HG03378 (cell line): Measurements from ENCODE around the gene TCF3.
"Not testable (repeated sequence)": the region's sequence is repeated elsewhere in the genome, so short reads cannot be mapped to it uniquely, and the experiment has no call there.

Experiments
- ATAC-seq: cut with Tn5 transposase; IDR thresholded peaks from one replicate; pipeline ENCODE4 v1.9.1; 2021; ENCODE audit warnings: mild to moderate bottlenecking, moderate library complexity; ENCODE audit not compliant: unreplicated experiment

The TCF3 gene

DNA sequence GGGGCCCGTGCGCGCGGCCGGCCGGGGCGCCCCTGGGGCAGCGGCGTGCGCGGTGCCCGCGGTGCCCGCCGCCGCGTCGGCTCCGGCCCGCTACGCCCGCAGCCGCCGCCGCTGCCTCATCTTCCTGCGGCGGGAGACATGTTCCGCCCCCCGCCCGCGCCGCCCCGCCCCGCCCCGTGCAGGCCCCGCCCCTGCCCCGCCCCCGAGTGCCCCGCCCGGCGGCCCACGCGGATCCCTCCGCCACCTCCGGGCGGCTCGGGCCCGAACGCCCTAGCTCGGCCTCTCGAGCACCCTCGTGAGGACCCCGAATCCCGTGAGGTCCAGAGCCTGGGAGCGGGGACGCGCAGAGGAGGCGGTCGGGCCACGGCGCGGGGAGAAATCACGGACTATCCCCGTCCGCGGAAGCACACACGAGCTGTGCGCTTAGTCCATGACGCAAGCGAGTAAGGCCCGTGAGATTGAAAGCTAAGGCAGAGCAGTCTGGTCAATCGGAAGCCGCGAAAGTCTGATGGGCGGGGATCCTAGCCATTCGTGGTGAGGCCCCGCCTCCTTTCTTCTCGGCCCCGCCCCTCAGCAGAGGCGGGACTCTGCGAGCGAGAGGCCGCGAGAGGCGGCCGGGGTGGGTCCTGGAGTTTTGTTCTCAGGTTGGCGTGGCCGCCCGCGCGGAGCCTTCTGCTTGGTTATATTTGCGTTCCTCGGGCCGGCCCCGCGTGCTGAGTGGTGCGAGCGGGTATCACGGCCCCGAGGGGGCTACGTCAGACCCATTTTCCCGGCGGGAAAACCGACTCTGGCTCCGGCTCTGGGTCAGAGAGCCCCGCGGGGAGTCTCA lies at the start of gene TCF3:
TSS of gene TCF3 (minus strand) at position 145 of the 829 bp plus-strand sequence. CDS start 2,367 bp downstream, outside the sequence.
- peak; percentile 72 for ATAC-seq

DNA sequence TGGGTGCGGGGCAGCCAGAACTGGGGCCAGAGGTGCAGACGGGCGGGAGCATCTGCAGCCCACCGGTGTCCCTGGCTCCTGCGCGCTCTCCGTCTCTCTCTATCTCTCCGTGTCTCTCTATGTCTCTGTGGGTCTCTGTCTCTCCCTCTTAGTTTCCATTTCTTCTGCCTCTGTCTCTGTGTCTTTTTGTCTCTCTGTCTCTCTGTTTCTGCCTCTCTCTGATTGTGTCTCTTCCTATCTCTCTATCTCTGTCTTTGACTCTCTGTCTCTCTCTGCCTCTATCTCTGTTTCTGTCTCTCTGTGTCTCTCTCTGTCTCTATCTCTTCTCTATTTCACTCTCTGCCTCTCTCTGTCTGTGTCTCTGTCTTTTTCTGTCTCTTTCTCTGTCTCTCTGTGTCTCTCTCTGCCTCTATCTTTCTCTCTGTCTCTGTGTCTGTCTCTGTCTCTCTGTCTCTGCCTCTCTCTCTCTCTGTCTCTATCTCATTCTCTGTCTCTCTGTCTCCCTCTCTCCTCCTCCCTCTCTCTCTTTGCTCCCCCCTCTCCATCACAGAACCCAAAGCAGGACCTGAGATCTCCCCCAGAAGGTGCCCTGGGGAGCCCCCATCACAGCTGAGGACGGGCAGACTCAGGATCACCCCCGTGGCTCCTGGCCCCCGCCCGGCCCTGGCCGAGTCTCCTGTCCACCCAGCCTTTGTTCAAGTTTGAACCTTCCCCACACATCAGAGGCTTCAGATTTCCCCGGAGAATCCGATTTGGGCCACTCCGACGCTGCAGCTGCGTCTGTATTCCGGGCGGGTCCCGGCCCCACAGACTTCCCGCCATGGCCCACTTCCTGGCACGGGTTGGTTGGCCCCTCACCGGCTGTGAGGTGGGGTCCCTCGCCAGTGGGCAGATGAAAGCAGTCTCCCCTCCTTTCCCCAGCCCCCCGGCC lies 48.6 kb upstream of the TCF3 start:
- no peak for ATAC-seq

DNA sequence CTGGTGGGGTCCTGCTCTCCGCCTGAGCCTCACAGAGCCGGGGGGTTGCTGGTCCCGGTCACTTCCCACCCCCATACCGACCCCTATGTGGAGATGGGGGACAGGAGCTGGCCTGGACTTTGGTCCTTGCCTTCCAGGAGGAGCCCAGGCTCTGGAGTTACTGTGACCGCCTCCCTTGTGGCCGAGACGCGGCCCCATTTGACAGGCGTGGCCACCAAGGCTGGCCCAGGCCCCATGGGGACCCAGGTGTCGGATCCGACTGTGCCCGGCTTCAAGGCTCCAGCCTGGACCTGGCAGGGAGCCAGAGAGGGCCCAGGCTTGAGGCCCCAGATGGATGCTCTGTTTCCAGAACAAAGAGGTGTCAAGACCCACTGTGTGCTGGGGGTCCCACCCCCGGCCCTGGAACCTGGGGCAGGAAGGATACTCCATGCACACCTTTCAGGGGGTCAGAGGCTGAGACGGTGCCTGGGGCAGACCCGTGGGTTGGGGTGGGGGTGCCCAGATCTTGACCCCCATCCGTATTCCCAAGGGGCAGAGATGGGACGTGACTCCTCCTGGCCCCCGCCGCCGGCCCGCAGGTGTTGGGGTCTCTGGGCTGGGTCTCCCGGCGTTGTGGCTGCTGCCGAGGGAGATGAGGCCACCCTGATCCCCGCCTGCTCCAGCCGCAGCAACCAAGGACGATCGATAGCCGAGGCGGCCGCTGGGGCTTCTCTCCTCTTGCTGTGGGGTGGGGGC lies 47.8 kb upstream of the TCF3 start:
- no peak for ATAC-seq

DNA sequence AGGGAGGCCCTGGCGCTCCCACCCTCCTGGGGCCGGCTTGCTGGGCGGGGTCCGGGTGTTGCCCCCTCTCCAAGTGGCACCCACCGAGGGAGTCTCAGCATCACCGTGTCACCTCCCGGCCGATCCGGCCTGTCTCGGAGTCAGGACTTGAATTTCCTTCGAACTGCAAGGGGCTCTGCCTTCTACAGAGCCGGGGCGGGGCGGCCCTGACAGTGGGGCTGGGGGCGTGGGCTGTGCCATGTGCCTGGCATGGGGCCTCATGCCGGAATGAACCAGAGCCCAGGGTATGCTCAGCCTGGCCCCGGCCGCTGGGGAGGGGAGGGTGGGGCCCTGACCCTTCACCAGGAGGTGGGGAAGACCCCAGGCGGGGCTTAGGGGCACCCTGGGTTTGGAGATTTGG lies 47.0 kb upstream of the TCF3 start:
- no peak for ATAC-seq

DNA sequence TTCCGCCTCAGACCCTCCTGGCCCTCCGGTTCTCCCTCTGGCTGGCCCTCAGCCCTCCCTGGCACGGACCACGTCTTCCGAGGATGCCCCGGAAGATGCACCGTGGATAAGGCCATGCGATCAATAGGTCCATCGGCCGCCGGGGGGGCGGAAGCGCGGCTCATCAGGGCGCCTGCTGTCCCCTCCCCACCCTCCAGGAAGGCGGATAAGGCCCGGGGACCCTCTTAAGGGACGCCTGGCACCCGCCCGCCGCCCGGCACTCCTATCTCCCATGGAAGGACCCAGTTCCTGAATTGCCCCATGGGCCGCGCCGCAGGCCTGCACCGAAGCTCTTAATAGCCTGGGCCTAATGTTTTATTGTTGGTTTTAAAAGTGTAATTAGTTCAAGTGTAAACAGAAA lies 46.2 kb upstream of the TCF3 start:
- no peak for ATAC-seq

DNA sequence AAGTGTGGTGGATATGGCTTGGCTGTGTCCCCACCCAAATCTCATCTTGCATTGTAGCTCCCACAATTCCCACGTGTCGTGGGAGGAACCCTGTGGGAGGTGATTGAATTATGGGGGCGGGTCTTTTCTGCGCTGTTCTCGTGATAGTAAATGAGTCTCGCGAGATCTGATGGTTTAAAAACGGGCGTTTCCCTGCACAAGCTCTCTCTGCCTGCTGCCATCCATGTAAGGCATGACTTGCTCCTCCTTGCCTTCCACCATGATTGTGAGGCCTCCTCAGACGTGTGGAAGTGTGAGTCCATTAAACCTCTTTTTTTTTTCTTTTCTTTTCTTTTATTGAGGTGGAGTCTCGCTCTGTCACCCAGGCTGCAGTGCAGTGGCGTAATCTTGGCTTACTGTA lies 43.1 kb upstream of the TCF3 start:
- not testable (repeated sequence) for ATAC-seq

DNA sequence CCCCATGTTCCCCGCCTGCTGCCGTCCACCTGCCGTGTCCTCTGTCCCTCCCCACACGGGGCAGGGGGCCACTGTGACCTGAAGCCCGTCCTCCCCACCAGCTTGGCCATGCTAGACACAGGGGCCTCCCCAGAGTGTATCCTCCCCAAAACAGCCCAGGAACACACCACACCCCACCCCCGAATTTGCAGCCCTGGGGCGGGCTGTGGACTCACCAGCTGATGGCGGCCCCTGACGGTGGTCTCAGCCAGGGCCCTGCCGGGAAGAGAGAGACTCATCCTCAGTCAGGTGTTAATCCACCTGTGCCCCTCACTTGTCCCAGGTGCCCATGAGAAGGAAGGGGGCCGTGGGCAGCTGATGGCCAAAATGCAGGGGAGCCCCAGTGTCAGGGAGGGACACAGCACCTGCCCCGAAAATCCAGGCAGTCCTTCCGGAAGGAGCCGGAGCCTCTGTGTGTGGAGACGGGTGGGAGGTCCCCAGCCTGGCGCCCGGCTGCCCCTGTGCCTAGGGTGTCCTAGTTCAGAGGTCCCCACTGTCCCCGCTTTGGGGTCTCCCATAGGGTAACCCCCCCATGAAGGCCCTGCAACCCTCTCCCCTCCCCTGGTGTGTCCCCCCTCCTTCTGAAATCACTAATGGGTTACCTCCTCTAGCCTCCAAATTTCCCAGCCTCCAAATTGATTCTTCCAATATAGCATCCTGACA lies 39.3 kb upstream of the TCF3 start:
- no peak for ATAC-seq

DNA sequence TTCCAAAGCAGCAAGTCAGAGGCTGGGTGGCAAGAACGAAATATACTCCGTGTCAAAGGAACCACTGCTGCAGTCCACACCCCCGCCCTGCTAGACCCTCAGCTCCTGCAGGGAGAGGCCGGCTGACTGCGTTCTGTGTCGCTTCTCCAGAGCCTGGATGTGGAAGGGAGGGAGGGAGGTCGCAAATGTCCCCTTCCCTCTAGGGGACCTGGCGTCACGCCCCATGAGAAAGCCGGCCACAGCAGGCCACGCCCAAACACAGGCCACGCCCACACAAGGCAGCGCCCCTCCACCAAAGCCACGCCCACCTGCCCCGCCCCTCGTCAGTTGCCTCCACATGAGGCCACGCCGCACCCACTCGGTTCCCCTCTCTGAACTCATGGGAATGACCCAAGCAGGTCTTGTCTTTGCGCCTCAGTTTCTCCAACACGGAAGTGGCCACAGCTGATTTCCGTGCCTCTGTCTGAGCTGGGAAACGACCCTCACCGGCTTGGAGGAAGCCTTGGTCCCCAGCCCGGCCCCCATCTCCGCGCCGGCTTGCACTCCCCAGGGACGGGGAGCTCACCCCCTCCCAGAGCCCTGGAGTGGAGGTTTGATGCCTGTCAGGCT lies 38.4 kb upstream of the TCF3 start:
- no peak for ATAC-seq

DNA sequence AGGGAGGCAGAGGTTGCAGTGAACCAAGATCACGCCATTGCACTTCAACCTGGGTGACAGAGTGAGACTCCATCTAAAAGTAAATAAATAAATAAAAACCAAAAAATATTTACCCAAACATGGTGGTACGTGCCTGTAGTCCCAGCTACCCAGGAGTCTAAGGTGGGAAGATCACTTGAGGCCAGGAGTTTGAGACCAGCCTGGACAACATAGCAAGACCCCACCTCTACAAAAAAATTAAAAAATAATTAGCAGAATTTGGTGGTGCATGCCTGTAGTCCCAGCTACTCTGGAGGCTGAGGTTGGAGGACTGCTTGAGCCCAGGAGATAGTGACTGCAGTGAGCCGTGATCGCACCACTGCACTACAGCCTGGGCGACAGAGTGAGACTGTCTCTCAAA lies 33.4 kb upstream of the TCF3 start:
- not testable (repeated sequence) for ATAC-seq

DNA sequence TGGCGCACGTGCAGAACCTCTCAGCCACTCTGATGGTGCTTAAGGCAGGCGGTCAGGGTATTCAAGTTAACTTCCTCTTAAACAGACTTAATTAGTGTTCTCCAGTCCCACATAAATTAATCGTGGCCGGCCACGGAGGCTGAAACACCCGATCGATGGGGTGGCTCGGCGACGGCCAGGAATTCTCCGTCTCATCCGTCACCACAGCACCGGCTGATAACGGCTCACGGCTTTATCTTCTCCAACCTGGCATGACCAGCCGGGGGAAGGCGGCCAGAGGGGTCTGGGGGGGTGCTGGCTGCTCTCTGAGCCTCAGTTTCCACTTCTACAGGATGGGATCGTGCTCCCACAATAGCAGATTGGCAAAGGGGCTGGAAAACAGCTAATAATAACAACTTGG lies 32.6 kb upstream of the TCF3 start:
- no peak for ATAC-seq

DNA sequence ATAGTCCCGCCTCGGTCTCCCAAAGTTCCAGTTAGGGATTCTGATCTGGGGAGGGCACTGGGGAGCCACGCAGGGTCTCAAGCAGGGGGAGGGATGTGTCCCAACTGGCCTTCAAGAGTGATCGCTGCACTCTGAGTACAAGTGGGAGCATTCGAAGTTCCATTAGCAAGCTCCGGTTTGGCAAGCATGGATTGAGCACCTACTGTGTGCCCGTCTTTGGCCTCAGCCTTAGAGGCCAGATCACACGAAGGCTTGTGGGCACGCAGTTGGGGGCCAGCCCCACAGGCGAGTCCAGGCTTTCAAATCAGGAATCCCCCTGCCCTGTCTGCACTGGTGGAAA lies 32.1 kb upstream of the TCF3 start:
- no peak for ATAC-seq

DNA sequence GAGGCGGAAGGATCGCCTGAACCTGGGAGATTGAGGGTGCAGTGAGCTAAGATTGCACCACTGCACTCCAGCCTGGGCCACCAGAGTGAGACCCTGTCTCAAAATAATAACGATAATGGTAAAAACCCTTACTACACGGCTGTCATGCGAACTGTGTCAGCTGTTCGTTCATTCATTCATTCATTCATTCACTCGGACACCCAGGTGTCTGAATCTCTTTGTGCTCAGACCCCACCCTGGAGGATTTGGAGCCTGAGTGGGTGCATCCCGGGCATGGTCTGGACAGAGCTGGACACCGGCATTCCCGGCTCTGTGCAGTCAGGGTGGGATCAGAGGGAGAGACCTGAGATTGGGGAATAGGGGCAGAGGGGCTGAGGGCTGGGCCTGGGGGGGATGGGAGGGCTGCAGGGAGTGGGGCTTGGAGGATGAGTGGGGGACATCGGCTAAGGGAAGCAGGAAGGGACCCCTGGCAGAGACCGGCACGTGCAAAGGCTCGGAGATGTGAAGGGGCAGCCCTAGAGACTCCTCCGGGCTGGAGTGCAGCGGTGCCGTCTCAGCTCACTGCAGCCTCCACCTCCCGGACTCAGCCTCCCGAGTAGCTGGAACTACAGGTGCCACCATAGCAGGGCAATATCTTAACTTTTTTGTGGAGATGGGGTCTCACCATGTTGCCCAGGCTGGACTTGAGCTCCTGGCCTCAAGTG lies 31.6 kb upstream of the TCF3 start:
- no peak for ATAC-seq

DNA sequence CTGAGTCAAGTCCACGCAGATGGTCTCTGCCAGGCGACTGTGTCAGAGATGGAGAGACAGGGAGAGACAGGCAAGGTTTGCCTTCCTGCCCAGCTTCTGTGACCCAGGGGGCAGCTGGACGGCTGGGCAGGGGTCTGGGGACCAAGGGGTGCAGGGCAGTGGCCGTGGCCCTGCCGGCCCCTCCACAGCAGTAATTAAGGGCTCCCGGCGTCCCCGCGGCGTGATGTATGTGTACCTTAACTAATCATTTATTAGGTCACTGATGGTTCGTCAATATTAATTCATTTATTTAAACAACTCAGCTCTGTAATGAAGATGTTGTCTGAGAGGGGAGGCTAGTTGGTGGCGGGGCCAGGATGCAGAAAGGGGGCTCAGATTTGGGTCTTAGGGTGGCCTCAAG lies 28.6 kb upstream of the TCF3 start:
- no peak for ATAC-seq

DNA sequence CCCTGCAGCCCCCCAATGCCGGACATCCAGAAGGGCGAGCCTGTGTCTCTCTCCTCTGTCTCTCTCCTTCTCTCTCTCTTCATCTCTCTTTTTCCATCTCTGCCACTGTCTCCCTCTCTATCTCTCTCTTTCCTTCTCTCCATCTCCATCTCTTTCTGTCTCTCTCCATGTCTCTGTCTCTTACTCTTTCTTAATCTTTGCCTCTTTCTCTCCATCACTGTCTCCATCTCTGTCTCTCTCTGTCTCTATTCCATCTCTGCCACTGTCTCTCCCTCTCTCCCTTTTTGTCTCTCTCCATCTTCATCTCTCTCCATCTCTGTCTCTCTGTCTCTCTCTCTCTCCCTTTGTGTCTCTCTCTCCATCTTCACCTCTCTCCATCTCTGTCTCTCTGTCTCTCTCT lies 25.7 kb upstream of the TCF3 start:
- ATAC-seq, result no peak

DNA sequence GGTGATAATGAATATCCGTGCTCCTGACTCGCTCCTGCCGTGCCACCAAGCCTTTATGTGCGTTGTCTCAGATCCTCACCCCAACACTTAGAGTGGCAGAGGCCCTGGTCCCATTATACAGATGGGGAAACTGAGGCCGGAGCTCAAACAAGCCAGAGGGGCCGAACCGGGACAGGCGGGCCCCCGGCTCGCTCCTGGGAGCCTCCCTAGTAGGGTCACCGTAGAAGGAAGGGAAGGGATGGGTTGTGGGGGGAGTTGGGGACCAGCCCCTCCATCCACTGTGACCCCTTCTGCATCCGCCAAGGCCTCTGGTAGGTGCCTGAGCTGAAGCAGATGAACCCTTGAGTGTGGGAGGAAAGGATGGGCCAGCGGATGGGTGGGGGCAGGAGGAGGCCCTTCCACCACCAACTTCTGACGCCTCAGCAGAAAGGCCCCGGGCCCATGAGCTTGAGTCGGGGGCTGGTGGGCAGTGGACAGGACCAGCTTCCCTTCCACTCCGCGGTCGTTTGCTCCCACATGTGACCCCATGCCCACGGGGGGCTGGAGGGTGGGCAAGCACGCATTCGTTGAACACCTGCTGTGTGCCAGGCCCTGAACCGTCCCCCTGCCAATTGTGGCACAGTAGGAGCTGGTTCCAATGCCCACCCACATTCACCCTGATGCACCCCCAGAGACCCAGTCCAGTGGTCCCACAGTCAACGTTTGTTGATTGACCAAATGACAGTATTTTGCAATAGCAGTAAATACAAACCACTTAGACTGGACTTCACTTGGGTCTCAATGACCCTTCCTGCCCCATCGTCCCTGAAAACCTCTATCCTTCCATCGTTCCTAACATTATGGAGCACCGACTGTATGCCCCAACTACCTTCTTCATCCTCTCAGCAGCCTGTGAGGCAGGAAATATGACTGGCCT lies 24.2 kb upstream of the TCF3 start:
- no peak for ATAC-seq

DNA sequence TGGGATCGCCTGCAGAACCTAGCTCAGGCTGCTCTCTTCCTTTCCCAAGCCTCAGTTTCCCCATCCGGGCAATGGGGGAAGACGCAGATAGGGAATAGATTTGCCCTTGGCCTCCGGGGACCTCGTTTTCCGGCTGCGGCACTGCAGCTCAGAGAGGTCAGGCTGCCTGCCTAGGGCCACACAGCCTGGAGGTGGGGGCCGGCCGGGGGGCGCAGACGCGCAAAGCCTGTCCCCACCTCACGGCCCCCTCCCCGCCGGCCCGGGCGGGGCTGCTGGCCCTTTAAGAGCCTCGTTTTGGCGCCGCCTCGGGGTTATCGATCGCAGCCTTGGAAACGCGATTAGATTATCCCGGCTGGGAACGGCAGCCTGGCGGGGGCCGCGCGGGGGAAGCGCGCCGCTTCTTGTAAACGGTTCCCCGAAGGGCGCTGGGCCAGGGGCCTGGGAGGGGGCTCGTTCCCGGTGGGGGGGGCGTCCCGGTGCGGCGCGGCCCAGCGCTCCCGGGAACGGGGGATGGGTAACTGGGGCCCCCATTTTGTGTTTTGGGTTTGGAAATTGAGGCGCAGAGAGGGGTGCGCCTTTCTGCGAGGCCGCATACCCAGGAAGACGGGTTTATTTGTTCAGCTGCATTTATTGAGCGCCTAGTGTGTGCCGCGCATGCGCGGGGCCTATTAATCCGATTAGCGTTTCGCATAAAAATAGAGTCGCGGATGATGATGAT lies 23.4 kb upstream of the TCF3 start:
- no peak for ATAC-seq

DNA sequence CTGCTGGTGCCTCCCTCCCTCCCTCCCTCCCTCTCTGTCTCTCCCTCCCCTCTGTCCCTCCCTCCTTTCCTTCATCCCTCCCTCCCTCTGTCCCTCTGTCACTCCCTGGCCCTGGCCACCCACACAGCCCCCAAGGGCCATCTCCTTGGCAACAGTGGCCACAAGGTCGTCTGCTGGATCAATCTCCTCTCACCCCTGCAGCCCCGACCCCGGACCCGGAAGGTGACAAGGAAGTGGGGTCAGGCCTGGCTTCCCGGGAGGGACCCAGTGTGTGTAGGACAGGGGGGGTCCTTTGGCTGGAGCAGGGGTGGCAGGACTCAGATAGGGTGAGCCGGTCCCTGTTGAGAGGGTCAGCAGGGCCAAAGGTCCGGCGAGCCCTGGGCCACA lies 21.9 kb upstream of the TCF3 start:
- no peak for ATAC-seq

DNA sequence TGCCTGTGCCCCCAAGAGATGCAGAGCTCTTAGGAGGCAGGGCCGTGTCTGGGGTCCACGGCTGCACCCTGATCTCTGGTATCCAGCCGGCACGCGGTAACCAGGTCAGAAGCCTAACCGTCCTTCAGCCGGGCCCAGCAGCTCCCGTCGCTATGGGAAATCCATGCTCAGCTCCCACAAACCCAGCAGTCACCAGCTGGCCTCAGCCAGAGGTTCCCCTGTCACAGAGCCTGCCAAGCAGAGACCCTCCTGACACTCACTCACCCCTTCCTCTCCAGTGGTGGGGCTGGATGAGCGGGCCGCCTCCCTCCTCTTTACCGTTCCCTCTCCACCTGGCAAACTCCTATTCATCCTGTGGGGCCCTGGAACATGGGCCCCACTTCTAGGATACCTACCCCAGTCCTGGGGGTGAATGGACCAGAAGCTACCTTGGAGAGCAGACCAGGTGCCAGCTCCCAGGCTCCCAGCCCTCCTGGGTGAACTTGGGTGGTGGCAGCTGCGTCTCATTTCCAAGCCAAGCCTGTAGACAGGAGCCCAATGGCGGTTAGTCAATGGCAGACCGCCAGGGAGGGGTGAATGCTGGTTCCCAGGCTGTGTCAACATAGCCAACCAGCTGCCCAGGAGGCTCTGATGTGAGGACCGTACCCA lies 21.4 kb upstream of the TCF3 start:
- no peak for ATAC-seq
